CD4-positive, alpha-beta T cell treated with Interleukin-10 for 1 hour (primary cell): ENCODE measurements around the gene DNHD1.

Experiments used
- DNase-seq: peaks from one replicate; pipeline ENCODE4 v3.0.0-alpha.2; 2020

The DNHD1 gene

DNA sequence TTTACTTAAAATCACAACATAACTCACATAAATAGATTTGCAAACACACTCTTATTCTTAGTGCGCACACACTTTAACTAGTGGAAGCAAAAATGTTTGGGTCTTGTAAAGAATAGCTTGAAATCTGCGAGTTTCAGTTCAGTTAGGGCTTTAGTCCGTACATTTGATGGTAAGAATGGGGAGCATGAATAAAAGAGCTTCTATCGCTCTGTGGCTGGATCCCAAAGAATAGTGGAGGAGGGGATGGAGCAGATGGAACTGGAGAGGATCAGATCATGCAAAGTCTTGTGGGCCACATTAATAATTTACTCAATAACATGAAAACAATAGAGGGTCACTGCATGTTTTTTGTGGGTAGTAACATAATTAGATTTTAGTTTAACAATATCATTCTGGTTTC, 44.3 kb downstream of the DNHD1 start:
- no peak for DNase-seq

DNA sequence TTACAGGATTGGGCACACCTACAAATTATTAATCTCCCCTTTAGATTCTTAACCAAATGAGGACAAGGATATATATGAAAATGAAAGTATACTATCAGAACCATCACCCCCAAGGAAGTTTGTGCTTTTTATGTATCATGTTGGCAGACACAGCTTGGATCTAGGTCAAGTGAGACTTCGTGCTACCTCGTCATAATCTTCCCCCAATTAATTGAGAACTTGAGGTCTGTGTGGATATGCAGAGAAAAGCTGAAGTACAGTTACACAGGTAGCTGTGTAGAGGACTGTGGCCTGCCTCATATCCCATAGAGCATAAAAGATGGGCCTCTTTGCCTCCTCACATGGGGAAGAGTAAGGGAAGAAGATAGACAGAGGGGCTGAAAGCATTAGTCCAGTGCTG, 45.6 kb downstream of the DNHD1 start:
- DNase-seq, result no peak

DNA sequence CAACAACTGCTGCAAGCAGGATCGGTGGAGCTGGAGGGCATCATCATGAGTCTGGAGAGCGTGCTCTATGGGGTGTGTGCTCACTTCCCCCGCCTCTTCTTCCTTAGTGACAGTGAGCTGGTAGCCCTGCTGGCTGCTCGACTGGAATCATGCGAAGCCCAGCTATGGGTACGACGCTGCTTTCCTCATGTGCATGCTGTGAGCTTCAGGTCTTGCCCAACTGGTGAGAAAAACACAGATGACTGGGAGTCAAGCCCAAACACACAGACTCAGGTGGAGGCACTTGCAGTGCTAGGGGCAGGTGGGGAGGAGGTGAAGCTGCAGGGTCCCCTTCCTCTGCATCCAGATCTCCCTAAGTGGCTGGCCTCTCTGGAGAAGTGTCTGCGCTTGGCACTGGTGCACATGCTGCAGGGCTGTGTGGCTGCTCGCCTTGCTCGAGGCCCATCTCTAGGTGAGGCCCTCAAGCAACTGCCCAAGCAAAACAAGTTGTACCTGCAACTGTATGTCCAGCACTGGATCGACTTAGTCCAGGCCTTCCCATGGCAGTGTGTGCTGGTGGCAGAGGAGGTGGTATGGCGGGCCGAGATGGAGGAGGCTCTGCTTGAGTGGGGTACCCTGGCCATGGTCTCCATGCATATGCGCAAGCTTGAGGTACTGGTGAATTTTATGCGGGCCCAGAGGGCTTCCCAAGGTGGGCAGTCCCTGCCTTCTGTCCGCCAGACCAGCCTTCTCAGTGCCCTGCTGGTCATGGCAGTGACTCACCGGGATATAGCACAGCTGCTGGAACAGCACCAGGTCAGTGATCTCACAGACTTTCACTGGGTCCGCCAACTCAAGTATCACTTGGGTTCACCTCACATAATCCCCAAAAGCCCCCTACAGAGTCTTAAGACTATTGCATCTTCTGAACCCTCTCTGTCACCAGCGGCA, 48.1 kb downstream of the DNHD1 start:
- no peak for DNase-seq

DNA sequence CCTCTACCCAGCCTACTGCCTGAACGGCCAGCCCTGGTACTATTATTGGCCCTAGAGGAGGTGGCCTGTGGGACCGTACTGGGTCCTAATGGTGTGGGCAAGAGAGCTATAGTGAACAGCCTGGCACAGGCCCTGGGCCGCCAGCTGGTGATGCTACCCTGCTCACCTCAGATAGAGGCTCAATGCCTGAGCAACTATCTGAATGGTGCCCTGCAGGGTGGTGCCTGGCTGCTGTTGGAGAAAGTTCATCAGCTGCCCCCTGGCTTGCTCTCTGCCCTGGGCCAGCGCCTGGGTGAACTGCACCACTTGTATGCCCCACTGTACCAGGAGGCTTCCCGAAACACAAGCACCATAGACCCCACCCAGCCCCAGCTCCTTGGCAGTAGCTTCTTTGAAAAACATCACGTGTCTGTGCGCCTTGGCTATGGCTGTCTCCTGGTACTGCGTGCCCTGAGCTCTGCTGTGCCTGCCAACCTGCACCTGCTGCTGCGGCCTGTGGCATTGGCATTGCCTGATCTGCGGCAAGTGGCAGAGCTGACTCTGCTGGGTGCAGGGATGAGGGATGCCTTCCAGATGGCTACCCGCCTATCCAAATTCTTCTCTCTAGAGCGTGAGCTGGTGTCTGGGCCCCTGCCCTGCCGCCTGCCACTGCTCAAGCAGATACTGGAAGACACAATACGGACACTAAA, 49.0 kb downstream of the DNHD1 start:
- DNase-seq, result no peak

DNA sequence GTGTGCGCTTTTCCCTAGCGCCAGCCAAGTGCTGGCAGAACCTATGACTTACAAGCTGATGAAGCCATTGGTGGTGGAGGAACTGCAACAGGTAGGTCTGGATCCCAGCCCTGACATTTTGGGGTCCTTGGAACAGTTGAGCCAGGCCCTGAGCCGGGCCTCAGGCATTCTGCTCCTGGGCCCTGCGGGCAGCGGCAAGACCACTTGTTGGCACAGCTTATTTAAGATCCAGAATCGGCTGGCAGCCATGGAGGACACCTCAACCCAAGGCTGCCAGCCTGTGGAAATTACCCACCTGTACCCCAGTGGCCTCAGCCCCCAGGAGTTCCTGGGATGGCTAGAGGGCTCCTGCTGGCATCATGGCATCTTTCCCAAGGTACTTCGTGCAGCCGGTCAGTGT, 49.7 kb downstream of the DNHD1 start:
- no peak for DNase-seq

DNA sequence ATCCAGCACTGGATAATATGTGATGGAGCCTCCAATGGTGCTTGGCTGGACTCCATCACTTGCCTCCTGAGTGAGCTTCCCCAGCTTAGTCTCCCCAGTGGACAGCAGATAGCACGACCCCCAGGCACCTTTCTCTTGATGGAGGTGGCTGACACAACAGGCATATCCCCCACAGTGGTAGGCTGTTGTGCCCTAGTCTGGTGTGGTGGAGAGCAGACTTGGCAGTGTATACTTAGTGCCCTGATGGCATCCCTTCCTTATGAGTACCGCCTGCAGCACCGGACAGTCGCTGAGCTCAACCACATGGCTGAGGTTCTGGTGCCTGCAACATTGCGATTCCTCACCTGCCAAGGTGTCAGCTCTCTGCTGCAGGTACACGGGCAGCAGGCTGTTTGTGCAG, 50.1 kb downstream of the DNHD1 start:
- DNase-seq, result no peak

DNA sequence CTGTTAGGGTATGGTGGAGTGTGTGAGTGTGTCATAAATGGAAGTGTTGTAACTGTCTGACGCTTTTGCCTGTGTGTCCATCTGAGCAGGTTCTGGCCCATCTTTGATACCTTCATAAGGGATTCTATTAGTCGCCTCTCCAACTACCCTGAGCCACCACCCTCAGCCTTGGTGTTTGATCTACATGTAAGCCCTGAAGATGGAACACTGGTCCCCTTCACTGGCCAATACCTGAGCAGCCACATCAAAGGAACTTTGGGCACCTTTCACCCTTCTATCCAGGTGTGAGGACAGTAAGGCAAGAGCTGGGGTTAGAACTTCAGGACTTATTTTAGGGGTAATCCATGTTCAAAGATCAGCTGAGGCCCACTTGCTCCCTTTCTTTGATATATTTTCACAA, 51.0 kb downstream of the DNHD1 start:
- no peak for DNase-seq

DNA sequence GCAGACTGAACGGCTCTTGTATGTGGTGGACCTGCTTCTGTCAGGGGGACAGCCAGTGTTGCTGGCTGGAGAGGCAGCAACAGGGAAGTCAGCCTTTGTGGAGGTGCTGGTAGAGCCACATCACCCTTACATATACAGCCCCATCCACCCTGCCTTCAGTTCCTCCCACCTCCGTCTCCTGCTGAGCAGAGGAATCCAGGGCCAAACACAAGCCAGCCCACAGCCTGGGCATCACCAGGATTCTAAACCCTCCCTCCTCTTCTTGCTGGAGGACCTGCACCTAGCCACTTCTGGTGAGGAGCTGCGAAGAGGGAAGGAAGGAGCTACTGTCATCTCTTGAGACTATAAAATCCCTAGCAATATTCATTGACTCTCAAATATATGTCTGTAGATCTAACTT, 51.6 kb downstream of the DNHD1 start:
- DNase-seq, result no peak

DNA sequence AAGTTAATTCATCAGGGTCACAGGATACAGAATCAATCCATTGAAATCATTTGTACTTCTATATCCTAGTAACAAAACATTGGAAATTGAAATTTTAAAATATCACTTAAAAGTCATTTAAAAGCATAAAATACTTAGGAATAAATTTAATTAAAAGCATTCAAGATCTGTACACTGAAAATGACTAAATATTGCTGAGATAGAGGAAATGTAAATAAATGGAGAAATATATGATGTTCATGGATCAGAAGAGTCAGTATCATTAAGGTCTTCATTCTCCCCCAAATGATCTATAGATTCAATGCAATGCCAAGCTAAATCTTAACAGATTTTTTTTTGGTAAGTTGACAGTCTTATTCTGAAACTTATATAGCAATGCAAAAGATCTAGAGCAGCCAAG, 56.6 kb downstream of the DNHD1 start:
- DNase-seq, result no peak

DNA sequence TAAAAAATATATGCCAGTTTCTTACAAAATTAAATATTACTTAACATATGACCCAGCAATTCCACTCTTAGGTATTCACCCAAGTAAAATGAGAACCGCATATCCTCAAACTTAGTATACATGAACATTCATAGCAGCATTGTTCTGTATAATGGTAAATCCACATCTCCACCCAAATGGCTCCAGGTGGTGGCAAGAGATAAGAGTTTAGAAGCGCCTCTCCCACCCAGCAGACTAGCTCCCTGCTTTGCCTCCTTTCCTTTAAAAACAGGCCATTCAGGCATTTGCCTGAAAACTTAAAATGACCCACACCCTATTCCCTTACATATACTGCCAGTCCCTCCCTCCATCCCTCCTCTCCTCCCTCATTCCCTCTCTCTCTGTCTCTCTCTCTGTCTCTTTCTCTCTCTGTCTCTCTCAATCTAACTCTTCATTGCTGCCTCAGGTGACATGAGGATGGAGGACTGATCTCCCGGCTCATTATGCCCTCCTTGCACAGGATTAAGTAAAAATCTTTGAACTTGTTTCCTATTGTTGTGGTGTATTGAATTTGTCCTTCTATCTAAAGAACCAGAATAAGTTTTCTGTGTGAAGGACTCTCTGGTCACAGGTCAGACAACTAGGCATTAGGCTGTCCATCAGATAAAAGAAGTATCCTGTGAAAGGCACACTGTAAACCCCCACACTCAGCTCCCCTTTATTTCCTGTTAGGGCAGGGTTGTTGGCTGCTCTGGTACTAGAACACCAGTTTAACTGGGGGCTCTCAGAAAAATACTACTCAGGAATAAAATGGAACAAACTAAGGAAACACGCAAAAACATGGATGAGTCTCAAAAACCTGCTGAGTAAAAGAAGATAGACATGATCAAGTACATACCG, 58.0 kb downstream of the DNHD1 start:
- no peak for DNase-seq

DNA sequence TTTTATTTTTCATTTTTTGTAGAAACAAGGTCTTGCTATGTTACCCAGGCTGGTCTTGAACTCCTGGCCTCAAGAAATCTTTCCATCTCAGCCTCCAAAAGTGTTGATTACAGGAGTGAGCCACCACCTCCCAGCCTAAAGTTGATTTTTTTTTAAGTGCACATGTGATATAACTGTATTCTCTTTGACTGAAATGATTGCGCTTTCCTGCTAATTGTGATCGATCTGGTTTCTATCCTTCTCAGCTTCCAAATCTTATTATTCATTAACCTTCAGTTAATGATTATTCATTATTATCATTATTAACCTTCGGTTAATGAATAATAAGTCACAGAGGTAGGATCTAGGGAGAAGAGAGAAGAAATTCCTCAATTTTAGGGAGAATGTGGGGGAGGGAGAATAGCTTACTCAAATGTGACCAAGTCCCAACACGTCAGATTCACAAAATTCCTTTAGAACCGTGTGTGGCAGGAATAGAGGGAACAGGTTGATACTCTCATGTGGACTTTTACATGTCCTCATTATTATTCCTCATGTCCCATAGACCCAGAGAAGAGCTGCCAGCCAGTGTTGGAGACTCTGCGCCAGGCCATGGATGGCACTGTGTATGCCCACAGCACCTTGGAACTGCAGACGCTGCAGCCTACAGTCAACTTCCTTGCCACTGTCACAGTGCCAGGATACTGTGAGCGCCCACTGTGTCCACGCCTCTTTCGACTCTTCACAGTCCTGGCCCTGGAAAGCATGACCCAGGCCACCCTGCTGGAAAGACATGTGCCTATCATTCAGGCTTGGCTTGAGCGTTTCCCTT, 59.3 kb downstream of the DNHD1 start:
- no peak for DNase-seq

DNA sequence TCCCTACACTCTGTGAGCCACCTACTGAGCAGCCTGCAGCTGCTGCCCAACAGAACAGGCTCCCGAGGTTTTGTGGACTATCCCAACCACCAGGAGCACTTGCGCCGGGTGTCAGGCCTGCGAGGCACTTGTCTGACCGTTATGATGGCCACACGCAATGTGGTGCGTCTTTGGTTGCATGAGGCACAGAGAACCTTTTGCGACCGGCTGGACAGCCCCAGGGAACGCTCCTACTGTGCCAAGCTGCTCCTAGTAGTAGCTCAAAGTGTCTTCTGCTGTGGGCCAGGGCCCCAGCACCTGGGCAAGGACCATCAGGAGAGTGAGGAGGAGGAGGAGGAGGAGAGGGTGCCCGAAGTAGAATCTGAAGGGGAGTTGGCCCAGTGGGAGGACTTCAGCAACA, 60.0 kb downstream of the DNHD1 start:
- DNase-seq, result no peak

DNA sequence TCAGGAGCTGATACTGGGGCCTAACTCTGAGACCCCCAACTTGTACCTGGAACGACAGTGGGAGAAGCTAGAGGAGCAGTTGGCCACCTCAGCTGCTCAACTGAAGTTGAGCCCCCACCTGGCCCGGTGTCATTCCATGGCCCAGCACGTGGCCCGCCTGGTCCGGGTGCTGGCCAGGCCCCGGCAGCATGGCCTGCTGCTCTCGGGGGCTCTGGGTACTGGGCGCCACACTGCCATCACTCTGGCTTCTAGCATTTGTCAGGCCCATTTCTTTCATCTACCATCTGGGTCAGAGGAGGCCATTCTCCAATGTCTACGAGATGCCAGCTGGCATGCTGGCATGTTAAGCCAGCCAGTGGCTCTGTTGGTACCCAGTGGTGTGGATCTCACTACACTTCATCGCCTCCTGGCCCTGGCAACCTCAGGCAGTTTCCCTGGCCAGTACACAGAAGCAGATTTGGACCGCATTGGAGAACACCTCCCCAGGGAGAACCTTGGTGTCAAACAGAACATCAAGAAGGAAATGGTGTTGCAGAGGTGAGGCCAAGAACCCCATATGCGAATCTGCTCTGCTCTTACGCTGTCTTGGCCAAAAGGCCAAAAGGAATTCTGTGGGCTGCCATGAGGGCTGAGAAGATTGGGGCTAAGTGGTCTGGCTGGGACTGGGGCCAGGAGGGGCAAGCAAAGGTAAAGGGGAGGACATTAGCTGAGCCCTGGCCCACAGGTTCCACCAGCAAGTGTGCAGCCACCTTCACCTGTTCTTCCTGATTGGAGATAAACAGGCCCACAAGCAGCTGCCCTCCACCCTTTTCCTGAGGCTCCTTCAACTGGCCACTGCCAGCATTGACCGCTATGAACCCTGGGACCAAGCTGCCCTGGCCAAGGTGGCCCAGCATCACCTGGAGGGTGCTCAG, 60.9 kb downstream of the DNHD1 start:
- DNase-seq, result no peak

DNA sequence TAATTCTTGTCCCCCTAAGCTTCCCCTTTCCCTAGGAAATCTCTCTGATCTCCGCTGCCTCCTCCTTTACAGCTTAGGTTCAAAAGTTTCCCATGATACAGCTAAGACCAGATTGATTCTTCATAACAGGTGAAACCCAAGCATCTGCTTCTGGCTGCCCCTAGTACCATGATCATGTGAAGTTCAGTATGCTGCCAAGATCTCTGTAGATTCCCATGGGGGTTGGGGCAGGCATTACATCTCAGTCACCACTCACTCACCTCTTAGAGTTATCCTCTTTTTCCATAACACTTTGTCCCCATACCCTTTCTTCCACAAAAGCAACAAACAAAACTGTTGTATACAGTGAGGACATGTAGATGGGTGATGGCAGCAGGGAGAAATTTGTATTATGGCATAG, 62.3 kb downstream of the DNHD1 start:
- no peak for DNase-seq

DNA sequence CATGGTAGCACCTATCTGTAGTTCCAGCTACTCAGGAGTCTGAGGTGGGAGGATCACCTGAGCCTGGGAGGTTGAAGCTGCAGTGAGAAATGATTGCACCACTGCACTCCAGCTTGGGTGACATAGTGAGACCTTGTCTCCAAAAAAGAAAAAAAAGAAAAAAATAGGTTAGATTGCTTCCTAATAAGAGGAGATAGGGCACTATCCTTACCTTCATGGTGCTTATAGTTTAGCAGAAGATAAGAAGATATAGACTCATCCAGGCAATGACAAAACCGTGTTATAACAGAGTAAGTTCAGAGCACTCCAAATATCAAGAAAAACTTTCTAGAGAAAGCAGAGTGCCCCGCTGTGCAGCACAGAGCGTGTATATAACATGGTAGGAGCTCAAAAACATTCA, 64.2 kb downstream of the DNHD1 start:
- DNase-seq, result no peak

DNA sequence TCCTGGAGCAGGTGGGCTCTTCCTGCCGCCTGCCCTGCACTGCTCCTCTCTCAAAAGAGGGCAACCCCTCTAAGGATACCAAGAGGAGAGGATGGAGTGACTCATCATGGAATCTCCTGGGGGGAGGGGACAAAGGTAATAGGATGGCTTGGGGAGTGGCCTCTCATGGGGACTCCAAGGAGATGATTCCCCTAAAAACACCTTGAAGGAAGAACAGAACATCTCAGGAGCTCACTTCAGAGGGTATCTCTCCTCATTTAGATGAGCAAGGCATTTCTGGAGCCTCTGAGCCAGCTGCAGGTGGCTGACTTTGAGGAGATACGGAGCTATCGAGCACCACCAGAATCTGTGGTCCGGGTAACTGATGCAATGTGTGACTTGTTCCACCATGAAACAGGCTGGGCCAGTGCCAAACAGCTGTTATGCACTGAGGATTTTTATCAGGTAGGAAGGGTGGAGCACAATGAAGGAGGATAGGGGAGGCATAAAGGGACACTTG, 66.1 kb downstream of the DNHD1 start:
- no peak for DNase-seq

DNA sequence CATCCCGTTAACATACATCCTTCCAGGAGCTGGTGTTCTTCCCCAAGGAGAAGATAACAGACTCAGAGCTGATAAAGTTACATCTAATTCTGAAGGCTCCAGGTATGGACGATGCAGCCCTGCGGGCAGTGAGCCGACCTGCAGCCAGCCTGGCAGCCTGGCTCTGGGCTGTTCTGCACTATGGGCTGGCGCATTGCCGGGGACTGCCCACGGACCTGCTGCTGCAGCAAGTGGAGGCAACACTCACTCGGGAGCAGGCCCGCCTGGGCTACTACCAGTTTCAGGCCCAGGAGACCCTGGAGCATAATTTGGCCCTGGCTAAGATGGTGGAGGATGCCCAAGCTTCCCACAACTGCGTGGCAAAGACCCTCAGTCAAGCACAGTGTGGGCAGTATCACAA, 66.6 kb downstream of the DNHD1 start:
- DNase-seq, result no peak

DNA sequence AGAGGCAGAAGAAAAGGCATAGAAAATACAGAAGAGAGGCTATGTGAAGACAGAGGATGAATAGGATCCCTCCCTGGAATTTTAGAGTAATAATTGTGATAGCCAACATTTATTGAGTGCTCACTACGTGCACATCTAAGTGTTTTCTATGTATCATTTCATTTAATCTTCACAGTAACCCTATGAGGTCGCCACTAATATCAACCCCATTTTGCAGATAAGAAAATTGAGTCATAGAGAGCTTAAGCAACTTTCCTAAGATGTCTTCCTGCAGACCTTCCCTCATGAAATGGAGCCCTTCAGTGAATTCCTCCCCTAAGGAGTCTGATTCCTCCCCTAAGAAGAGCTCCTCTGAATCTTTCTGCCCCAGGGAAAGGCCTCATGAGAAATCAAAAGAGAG, 68.2 kb downstream of the DNHD1 start:
- DNase-seq, result no peak

DNA sequence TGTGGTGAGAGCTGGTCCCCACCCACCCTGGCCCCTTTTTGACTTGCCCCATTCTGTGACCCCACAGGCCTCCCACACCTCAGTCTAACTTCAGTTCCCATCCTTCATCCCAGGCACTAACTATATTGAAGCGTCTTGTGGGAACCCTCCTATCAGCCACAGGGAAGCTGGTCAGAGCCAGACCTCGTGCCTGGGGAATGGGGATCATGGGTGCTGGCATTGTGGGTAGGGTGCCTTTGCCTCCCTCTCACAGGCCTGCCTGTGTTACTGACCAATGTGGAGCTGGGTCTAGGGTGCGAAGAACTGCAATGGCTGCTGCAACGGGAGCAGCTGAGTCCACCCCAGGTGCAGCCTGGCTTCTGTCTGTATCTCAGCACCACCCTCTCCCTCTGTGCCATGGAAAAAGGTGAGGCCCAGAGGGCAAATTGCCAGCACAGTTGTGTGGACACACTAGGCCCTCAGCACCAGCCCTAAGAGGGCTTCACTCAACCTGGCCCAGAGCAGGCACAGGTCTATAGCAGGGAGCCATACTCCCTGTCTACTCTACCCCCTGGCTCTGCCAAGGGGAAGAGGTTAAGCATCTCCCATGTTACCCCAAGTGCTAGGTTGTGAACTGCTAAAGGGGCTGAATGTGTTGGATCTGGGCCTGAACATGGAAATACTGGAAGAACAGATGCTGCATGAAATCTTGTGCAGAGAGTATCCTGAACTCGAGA, 69.1 kb downstream of the DNHD1 start:
- DNase-seq, result no peak

DNA sequence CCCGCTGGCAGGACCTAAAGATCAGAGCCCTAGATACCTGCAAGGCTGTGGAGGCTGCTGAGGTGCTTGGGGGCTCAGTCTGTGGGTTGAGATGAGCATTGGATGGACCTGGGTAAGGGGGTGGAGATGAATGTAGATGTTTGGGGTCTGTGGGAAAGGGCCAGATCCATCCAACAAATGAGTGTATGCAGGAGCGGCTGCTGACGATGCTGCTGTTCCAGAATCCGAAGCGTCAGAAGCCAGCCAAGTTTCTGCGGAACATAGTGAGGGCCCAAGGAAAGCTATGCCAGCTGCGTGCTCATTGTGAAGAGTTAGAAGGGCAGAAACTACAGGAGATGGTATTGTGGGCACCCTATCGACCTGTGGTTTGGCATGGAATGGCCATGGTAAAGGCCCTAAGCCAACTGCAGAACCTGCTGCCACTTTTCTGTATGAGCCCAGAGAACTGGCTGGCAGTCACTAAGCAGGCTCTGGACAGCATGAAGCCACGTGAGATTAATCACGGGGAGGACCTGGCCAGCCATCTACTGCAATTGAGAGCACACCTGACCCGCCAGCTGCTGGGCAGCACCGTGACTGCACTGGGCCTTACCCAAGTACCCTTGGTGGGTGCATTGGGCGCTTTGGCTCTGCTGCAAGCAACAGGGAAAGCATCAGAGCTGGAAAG, 69.8 kb downstream of the DNHD1 start:
- DNase-seq, result no peak
